Cardiac fibroblast (primary cell): Measurements from ENCODE around the gene EBLN2.

ENCODE experiments used
- DNase-seq, 2 donors: peaks; one replicate each; pipeline versions ENCODE4 v3.0.0 to v3.0.0-alpha.2; 2010; ENCODE audit warnings: low read depth in 2 of 2
- H3K4me3 ChIP-seq, 2 donors: replicated peaks in 1 of 2; 1 replicate in 1 of 2; 2 replicates in 1 of 2; pipeline ENCODE4 v1.5.1; 2011; ENCODE audit warnings: low read depth in 2 of 2, low read length in 2 of 2, mild to moderate bottlenecking in 2 of 2, moderate library complexity in 1 of 2
- TF ChIP-seq, protein P1 (sequence below): IDR thresholded peaks from one replicate; pipeline ENCODE4 v1.5.1; 2011; ENCODE audit warnings: low read depth, mild to moderate bottlenecking, low read length, inconsistent platforms

Gene EBLN2

DNA sequence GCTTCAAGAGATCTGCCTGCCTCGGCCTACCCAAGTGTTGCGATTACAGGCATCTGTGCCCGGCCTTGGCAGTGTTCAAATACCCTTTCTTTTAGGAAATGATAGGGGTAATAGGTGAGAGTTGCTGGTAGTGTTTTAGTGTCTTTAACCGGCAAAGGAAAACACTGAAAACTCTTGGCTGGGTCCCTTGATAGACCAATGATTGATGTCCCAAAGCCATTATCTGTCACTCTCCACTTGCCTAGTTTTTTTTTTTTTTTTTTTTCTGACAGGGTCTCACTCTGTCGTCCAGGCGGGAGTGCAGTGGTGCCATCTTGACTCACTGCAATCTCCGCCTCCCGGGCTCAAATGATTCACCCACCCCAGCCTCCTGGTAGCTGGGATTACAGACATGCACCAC lies 19.7 kb downstream of the EBLN2 start:
- TF ChIP-seq, protein P1, sequence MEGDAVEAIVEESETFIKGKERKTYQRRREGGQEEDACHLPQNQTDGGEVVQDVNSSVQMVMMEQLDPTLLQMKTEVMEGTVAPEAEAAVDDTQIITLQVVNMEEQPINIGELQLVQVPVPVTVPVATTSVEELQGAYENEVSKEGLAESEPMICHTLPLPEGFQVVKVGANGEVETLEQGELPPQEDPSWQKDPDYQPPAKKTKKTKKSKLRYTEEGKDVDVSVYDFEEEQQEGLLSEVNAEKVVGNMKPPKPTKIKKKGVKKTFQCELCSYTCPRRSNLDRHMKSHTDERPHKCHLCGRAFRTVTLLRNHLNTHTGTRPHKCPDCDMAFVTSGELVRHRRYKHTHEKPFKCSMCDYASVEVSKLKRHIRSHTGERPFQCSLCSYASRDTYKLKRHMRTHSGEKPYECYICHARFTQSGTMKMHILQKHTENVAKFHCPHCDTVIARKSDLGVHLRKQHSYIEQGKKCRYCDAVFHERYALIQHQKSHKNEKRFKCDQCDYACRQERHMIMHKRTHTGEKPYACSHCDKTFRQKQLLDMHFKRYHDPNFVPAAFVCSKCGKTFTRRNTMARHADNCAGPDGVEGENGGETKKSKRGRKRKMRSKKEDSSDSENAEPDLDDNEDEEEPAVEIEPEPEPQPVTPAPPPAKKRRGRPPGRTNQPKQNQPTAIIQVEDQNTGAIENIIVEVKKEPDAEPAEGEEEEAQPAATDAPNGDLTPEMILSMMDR = no peak
- no peak for DNase-seq

DNA sequence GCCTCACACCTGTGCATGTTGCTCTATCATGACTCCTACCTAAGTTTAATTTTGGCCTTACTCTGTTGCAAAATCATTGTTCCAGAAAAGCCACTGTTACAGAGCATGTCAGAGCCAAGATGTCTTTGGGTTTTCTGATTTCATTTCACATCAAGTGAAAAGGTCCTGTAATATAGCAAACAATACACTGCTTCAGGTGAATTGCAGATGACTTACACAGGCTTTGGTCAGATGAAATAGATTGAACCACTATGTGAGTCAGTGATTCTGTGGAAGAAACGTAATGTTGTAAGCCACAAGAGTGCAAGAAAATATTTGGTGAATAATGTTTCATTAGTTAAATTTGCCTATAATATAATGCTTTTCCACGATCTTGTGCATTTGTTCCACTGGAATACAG lies 22.7 kb downstream of the EBLN2 start:
- TF ChIP-seq, protein P1 = no peak
- H3K4me3 ChIP-seq = no peak overlapping the region
- DNase-seq = no peak

More for the DNA sequence above, 19.7 kb downstream of the EBLN2 start:
- no peak overlapping the region for H3K4me3 ChIP-seq

DNA sequence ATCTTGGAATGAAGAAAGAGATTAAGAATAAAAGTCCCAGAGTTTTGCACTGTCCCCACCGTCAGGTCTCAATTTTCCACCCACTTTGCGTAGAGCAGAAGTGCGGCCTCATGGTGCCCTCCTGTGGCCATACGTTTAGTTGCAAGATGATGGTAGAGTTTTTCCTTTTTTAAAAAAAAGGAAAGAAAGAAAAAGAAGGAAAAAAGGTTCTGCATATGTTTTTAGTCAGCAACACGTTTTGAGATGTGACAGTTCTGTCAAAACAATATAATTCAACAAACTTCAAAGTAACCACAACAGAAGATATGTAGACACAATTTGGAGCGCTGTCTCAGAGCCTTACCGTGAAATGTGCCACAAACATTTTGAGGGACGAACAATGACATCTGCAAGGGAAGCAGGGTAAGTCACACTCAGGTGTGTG lies 24.6 kb downstream of the EBLN2 start:
- TF ChIP-seq, protein P1 = peak; percentile 73
- DNase-seq = peak; percentile 58 to 64
- H3K4me3 ChIP-seq = no peak overlapping the region

DNA sequence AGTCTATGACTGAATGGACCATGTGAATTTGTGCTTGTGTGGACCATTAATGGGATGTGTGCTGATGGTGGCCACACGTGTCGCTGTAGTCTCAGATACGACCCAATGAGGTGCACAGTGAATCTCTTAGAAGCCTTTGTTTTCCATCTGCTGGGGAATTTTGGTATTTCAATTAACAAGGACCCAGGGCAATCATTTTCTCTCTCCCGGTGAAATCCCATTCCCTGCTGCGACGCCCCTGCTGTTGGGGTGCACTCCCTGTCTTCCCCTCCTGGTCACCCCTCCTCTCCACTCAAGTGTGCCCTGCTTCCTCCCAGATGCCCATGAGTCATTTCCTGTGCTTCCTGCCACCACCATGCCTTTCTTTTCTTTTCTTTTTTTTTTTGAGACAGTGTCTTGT lies 32.7 kb downstream of the EBLN2 start:
- TF ChIP-seq, protein P1 = peak; percentile 18
- H3K4me3 ChIP-seq = no peak overlapping the region
- DNase-seq = no peak

DNA sequence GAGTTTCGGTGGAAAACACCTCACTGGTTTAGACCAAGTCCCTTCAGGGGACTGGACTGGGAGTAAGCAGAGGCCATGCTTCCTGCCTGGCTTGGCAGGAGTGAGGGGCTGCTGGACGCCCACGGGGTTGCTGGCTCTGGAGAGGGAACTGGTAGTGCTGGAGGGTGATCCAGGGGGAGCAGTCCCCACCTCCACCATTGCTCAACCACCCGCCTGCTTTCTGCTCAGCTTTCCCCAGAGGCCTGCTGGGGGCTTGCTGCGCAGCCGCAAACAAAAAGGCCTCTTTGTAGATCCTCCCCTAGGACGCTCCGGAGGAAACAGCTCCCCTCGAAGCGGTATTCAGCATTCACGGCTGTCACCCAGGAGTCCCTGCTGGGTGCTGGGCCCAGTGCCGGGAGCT lies 33.5 kb downstream of the EBLN2 start:
- TF ChIP-seq, protein P1 = no peak
- H3K4me3 ChIP-seq = no peak overlapping the region
- peak in 1 of 2 donors; percentile 37 for DNase-seq

DNA sequence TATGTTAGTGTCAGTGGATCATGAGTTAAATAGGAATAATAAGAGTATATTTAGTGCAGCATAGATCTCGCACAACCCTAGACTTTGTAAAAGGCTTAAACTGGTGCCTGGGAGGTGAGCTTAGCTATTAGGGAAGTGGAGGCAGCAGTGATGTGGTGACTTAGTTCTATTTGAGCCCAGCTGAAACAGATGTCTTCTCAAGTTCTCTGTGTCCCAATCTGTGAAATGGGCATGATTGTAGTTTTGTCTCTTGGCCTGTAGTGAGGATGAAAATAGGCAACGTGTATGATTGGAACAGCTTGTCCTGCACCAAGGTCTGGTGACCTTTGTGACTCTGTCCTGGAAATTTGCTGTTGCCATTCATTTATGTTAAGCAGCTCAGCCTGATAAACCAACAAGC lies 34.7 kb downstream of the EBLN2 start:
- TF ChIP-seq, protein P1 = no peak
- no peak for DNase-seq
- H3K4me3 ChIP-seq = no peak overlapping the region

DNA sequence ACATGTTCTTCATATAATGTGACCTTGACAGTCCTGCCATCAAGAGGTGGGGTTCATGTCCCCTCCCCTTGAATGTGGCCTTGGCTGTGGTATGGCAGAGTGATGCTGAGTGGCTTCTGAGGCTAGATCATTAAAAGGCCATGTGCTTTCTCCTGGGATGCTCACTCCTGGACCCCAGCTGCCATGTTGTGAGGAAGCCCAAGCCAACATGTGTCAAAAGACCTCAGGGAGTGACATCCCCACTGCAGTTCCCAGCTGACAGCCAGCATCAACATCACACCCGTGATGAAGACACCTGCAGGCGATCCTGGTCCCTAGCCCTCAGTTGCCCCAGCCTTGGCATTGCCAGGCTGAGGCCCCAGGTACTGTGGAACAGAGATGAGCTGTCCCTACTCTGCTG lies 36.6 kb downstream of the EBLN2 start:
- no peak for DNase-seq
- no peak overlapping the region for H3K4me3 ChIP-seq
- TF ChIP-seq, protein P1 = no peak
